Hippocampal formation (tissue), 2 donors: ENCODE measurements around the gene PTGIR.
"Not testable (repeated sequence)": the region's sequence is repeated elsewhere in the genome, so short reads cannot be mapped to it uniquely, and the experiment has no call there.

ENCODE experiments used
- DNase-seq, 2 donors: peaks; one replicate each; lab custom pipeline; 2025; lab: John Stamatoyannopoulos, UW

The PTGIR gene

DNA sequence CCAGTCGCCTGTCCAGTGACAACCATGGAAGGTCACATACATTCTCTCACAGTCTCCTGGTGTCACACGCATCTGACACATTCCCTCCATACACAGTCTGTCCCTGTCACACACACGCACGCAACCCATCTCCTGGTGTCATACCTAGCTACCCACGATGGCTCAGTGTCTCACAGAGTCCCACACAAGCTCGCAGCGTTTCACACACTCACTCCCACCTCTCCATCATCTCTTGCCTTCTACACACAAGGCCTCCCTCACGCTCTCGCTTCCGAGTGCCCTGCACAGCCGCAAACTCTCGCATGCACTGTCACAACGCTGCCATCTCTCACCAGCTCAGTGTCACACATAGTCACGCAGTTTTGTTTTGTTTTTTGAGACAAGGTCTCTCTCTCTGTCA is 12.3 kb upstream of the PTGIR start:
- DNase-seq, result peak in 1 of 2 donors; percentile 23

DNA sequence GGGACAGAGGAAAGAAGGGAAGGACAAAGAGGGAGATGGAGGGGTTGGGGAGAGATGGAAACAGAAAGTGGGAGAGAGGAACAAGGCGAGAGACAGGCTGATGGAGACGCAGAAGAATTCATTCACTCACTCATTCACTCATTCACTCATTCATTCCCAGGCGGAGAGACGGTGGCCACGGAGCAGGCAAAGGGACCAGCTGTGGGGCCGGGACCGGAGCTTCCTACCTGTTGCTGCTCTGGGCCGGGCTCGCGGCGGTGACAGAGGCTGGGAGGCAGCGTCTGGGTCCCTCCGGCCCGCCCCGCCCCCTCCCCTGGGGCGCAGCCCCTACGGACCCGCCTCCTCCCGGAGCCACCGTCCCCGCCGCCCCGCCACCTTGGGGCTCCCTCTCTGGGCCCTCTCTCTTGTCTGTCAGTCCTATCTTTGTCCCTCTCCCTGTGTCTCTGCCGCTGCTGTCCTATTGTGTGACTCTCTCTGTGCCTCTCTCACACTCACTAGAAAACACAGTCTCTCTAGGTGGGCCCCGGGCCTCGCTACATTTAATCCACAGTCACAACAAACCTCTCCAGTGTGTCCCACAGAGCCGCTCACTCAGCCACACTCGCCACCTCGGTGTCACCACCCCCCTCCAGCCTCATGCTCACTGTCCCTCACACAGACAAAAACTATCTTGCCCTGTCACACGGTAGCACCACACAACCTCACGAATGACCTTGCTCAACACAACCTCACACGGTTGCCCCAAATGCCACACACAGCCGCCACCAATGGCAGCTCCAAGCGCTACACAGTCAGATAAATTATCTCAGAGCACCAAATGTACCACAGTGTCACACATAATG is 11.3 kb upstream of the PTGIR start, which contains the start of gene GNG8:
Gene GNG8, minus strand, starts transcription at position 283 of the 842 bp plus-strand sequence. CDS start 1,520 bp downstream, outside the sequence.
- no peak for DNase-seq

- no peak for DNase-seq
Observed at GRCh38 chr19:46634656-46635218, 9.8 kb upstream of the PTGIR start.

GRCh38 chr19:46634045-46634655 is 9.3 kb upstream of the PTGIR start:
- DNase-seq, result peak; percentile 61 to 85

DNA sequence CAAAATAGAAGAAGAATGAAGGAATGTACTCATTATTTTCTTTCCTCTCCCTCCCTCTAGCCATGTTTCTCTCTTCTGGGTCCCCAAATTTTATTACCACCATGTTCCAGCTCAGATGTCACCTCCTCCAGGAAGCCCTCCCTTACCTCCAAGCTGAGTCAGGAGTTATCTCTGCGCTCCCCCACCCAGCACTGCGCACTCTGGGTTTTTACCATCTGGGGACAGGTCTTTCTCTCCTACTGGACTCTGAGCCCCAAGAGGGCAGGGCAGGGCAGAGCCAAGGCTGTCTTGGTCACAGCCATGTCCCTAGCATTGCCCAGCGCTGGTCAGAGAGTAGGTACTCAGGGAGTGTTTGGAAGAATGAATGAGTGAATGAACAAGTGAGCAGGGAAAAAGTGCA is 8.2 kb upstream of the PTGIR start:
- no peak for DNase-seq

GRCh38 chr19:46631481-46631880 is 6.6 kb upstream of the PTGIR start:
- DNase-seq, result no peak

DNA sequence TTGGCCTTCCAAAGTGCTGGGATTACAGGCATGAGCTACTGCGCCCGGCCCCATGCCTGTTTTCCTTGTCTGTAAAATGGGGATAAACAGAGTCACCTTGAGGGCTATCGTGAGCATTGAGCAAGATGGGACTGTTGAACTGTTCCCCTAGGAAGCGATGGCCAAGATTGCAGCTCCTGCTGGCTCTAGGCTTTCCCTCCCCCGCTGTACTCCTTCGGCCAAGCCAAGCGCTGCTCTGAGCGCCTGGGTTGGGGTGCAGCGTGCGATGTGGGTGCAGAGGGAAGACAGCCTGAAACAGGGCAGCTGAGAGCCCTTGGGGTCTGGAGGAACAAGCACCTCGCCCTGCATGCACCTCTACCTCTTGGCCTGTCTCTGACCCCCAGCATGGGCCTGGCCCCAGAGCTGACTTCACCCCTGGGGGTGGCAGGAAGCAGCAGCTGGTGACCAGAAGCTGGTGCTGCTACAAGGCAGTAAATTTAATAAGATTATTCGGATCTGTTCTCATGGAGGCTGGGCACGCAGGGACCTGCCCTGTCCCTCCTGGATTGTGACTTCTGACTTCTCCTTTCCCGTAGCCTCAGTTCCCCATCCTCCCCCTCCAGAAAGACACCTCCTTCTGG is 5.8 kb upstream of the PTGIR start:
- no peak for DNase-seq

GRCh38 chr19:46629546-46630025 is 4.7 kb upstream of the PTGIR start:
- no peak for DNase-seq

- DNase-seq, result not testable (repeated sequence)
Observed at GRCh38 chr19:46628970-46629369, 4.1 kb upstream of the PTGIR start.

DNA sequence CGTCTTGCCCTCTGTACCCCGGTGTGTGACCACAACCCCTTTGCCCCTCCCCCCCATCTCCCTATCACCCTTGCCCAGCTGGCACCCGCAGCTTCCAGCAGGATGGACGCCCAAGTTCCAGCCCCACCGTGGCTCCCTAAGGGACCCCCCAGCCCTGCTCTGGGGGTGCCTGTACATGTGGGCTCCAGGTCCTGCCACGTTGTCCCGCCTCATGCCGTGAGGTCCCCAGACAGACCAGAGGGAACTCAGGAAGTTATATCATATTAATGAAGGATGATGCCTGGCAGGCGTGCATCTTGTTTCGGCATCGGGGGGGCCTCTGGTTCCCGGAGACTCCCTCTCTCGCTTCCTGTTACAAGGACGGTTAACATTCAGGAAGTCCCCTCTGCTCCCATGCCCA is 1.6 kb upstream of the PTGIR start:
- no peak for DNase-seq

GRCh38 chr19:46625731-46626130 is 842 bp upstream of the PTGIR start:
- no peak for DNase-seq

DNA sequence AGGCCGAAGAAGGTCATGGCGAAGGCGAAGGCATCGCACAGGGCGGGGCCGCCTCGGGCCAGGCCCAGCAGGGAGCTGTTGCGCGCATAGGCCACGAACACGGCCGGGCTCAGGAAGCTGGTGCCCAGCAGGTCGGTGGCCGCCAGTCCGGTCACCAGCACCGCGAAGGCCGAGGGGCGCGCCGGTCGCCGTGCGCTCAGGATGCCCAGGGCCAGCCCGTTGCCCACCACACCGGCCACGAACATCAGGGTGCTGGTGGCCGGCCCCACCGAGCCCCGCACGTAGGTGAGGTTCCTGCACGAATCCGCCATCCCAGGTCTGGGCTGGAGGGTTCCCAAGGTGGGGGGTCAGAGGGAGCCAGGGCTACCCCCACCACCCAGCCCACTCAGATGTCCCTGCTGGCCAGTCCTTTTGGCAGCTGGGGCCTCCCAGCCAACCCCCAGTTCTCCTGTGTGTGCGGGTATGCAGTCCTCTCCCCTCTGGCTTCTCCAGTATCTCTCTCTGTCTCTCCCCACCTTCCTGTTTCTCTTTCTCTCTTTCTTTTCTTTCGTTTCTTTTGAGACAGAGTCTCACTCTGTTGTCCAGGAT is 880 bp downstream of the PTGIR start:
- DNase-seq, result no peak

DNA sequence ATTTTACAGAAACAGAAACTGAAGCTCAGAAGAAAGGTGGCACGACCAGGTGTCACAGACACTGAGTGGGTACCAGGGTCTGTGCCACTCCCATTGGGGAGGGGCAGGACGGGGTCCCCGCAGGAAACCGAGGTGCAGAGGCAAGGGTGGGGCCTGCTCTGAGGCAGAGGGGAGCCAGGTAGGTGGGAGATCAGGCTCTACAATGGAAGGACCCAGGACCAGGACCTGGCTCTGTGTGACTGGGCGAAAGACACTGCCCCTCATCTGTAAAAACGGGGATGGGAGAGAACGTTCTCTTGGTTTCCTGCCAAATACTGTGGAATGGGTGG is 2.8 kb downstream of the PTGIR start:
- no peak for DNase-seq

DNA sequence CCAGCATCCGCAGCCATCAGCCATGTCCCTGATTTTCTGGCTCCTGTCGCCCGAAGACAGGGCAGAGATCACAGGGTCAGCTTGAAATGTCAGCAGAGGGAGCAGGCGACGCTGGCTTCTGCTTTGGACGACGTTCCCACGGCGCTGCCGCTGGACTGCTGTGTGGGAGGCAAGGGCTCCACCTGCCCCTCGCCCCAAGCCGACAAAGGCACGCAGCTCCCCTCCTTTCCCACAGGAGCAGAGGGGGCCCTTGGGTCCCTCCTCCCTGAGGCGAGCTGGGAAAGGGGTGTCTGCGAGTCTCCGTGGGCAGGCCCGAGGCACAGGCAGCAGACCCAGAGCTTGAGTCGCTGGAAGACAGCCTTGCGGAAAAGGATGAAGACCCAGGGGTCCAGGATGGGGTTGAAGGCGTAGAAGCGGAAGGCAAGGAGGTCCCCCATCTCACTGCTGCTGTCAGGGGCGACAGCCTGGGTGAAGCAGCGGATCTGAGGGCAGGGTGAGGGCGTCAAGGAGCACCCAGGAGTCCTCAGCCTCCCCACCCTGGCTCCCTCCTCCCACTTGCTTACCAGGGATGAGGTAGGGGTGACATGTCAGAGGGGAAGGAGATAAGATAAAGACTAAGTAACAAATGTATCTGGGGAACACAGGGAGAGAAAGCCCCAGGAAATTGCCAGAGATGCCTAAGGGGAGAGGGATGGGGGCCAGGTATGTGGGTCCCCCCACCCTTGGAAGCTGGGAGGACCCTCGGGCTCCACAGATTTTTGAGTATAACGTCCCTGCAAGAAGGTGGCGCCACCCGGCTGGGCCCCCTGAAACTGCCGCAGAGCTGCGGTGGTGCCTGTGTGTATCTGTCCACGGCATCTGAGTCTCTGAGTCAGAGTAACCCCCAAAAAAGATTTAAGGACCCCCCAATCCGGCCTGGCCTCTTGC is 3.4 kb downstream of the PTGIR start:
- DNase-seq, result no peak

DNA sequence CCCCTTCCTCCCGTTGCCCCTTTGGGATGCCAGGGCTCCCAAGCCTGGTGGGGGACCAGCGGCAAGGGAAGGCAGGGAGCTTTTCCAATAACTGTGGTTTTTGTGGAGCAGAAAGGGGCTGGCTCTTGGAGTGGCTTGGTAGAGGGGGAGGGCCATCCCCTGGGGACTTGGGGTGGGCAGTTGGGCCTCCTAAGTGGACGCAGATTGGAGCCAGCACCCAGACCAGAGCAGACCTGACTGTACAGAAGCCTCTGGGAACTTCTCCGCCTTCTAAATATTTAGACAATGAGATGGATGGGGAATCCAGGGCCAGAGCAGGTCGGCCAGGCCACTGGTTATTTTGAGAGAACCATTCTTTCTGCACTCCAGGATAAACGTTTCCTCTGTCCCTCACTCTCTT is 4.2 kb downstream of the PTGIR start:
- DNase-seq, result no peak

DNA sequence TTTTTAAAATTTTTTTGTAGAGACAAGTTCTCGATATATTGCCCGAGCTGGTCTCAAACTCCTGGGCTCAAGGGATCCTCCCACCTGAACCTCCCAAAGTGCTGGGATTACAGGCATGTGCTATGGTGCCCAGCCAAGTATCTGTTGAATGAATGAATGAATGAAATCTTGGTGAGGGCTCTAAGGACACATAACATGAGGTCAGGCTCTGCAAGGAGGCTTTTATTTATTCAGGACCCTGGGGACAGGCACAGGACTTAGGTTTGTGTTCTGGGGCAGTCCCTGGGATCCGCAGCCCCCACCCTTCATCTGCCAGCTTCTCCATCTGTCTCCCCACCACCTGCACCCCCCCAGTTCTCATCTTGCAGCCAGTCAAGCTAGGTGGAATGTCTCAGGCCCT is 4.6 kb downstream of the PTGIR start:
- no peak for DNase-seq

- no peak for DNase-seq
Observed at GRCh38 chr19:46618670-46619231, 6.1 kb downstream of the PTGIR start.

DNA sequence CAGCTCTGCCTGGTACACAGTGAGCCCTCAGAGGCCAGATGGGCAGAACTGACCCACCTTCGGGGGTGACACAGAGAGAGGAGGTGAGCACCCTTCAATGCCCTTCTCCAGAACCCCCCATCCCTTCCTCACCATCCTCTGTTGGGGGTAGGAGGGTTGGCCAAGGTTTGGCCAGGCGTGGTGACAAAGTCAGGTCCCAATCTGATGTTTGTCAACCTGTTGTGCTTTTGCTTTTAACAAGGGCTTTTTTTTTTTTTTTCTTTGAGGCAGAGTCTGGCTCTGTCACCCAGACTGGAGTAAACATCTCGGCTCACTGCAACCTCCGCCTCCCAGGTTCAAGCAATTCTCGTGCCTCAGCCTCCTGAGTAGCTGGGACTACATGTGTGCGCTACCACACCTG is 7.3 kb downstream of the PTGIR start:
- DNase-seq, result no peak

DNA sequence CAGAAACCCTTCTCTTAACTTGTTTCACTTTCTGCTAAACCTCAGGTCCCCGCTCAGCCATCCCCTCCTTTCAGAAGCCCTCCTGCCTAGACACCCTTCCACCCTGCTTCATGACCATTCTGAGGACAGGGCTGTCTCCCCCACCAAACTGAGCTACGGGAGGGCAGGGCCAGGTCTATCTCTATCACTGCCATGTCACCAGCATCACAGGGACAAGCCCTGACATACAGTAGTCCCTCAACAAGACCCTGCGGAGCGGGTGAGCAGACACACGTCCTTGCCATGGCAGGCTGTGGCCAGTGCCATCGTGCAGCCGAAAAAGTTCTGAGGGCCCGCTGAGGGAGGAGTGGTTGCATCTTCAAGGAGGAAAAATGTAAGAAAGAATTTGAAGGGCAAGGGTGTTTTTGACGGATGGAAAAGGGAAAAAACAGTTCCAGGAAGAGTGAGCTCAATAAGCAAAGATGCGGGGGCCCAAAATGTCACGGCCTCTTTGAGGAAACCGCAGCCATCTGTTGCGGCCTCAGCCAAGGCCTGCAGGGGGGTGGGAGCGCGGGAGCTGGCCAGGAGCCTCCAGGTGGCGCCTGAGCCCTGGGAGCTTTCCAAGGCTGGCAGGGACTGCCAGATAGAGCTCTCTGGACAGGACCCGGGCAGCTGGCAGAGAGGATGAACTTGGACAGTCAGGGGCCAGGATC is 8.1 kb downstream of the PTGIR start:
- no peak for DNase-seq

GRCh38 chr19:46615966-46616365 is 8.9 kb downstream of the PTGIR start:
- DNase-seq, result no peak
